Measurements from ENCODE around the gene SLC25A20. TPM values are rescaled to one million over a fixed set of nuclear protein-coding genes. Genes with fewer than 3 reads are reported as not detected.

Gene SLC25A20
- total RNA-seq, 1 donor from 2014 or later, result 7.5 TPM

GRCh38 chr3:48856469-48856868 is 42.2 kb downstream of the SLC25A20 start:
- TF ChIP-seq CTCF (conservative IDR thresholded peaks at IDR 0.05; ENCODE audit: low read depth, low read length), result no peak
- H3K4me3 ChIP-seq (ENCODE audit: low read depth, low read length), result no peak overlapping the region
- DNase-seq (ENCODE audit: low read depth), result no peak

- no peak overlapping the region for H3K4me3 ChIP-seq (ENCODE audit: low read depth, low read length)
- no peak for DNase-seq (ENCODE audit: low read depth)
- no peak for TF ChIP-seq CTCF (conservative IDR thresholded peaks at IDR 0.05; ENCODE audit: low read depth, low read length)
These were observed 42.8 kb downstream of the SLC25A20 start for GRCh38 chr3:48855681-48856447.

- TF ChIP-seq CTCF (conservative IDR thresholded peaks at IDR 0.05; ENCODE audit: low read depth, low read length), result no peak
- no peak for DNase-seq (ENCODE audit: low read depth)
These were observed 46.5 kb downstream of the SLC25A20 start for GRCh38 chr3:48852151-48852550.

GRCh38 chr3:48851407-48851806 is 47.3 kb downstream of the SLC25A20 start:
- no peak for DNase-seq (ENCODE audit: low read depth)
- TF ChIP-seq CTCF (conservative IDR thresholded peaks at IDR 0.05; ENCODE audit: low read depth, low read length), result no peak
- H3K4me3 ChIP-seq (ENCODE audit: low read depth, low read length), result no peak overlapping the region

More at GRCh38 chr3:48852151-48852550, 46.5 kb downstream of the SLC25A20 start:
- no peak overlapping the region for H3K4me3 ChIP-seq (ENCODE audit: low read depth, low read length)

- no peak for TF ChIP-seq CTCF (conservative IDR thresholded peaks at IDR 0.05; ENCODE audit: low read depth, low read length)
- H3K4me3 ChIP-seq (ENCODE audit: low read depth, low read length), result no peak overlapping the region
- no peak for DNase-seq (ENCODE audit: low read depth)
These were observed 49.7 kb downstream of the SLC25A20 start for GRCh38 chr3:48848816-48849515.

GRCh38 chr3:48847504-48848423 is 50.9 kb downstream of the SLC25A20 start, which contains the start of gene PRKAR2A:
TSS of gene PRKAR2A (minus strand) at chr3:48847874. CDS start at chr3:48847596, 278 bp downstream.
- peak; percentile 1 for TF ChIP-seq CTCF (conservative IDR thresholded peaks at IDR 0.05; ENCODE audit: low read depth, low read length)
- H3K4me3 ChIP-seq (ENCODE audit: low read depth, low read length), result peak within 1 kb of the TSS; percentile 83
- no peak for DNase-seq (ENCODE audit: low read depth)
